Central memory CD4-positive, alpha-beta T cell (primary cell): ENCODE data around the gene ACOT12.

ENCODE experiments used
- DNase-seq: peaks from one replicate; pipeline ENCODE4 v3.0.0; 2022

The ACOT12 gene

GRCh38 chr5:81283976-81284375 is 110.0 kb downstream of the ACOT12 start:
- DNase-seq, result no peak
